Measurements from ENCODE around the gene AADACL4.
A peak's percentile ranks its signal among the peaks of the same experiment; 100 is the strongest.
"Not testable (repeated sequence)": the region's sequence is repeated elsewhere in the genome, so short reads cannot be mapped to it uniquely, and the experiment has no call there.

AADACL4 gene

GRCh38 chr1:12622506-12622905 is 21.4 kb upstream of the AADACL4 start:
- peak in 2 of 10 donors; percentile 64 to 66 for DNase-seq
- intact Hi-C loops (cut with DNase I), result loop anchor here (5.0 kb wide), 1 partner anchor 305 kb away; no protein-coding TSS in a partner anchor

GRCh38 chr1:12625276-12625675 is 18.6 kb upstream of the AADACL4 start:
- DNase-seq, result peak in 1 of 10 donors; percentile 7
- intact Hi-C loops (cut with DNase I), result no loop called here

DNA sequence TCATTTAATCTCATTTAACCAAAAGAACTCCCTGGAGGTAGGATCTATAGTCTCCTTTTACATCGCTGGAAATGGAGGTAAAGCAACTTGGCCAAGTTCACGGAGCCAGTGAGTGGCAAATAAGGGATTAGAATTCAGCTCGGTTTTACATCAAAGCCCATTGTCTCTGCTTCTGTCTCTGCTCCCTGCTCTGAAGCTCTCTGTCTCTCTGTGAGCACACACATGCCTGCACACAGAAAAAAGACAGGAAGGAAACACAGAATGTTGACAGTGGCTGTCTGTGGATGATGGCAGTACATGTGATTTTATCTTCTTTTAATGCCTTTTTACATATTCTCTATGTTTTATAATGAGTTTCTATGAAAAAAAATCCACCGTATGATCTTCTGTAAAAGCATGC is 17.0 kb upstream of the AADACL4 start:
- intact Hi-C loops (cut with DNase I), result no loop called here
- DNase-seq, result no peak

GRCh38 chr1:12627296-12627695 is 16.6 kb upstream of the AADACL4 start:
- intact Hi-C loops (cut with DNase I), result no loop called here
- DNase-seq, result peak in 1 of 10 donors; percentile 26

- DNase-seq, result peak in 1 of 10 donors; percentile 32
- intact Hi-C loops (cut with DNase I), result no loop called here
Observed at GRCh38 chr1:12629511-12629956, 14.4 kb upstream of the AADACL4 start.

- intact Hi-C loops (cut with DNase I), result no loop called here
- DNase-seq, result peak in 2 of 10 donors; percentile 34 to 73
Observed at GRCh38 chr1:12629985-12630760, 13.7 kb upstream of the AADACL4 start.

GRCh38 chr1:12630946-12631530 is 12.8 kb upstream of the AADACL4 start:
- DNase-seq, result peak in 1 of 10 donors; percentile 55
- intact Hi-C loops (cut with DNase I), result no loop called here

DNA sequence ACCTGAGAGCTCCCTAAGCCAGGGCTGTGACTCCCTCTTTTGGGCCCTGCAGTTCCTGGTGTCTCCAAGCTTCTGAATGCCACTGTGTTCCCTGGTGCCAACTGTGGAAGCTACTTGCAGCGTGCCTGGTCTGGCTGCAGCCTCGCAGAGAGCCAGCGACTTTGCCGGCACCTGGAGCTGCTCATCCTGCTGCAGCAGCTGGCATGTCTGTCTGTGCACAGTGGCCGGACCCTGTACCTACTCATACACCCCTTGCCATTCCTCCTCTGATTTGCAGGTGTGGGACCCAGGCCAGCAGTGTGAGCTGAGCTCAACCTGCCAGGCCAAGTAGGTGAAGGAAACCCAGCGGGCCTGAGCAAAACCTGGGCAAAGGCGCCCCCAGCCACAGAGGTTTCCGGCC is 12.3 kb upstream of the AADACL4 start:
- intact Hi-C loops (cut with DNase I), result no loop called here
- DNase-seq, result peak in 1 of 10 donors; percentile 81

- no peak for DNase-seq
- intact Hi-C loops (cut with DNase I), result no loop called here
Observed at GRCh38 chr1:12634156-12634555, 9.7 kb upstream of the AADACL4 start.

- peak in 1 of 10 donors; percentile 44 for DNase-seq
- intact Hi-C loops (cut with DNase I), result no loop called here
Observed at GRCh38 chr1:12634696-12635202, 9.1 kb upstream of the AADACL4 start.

DNA sequence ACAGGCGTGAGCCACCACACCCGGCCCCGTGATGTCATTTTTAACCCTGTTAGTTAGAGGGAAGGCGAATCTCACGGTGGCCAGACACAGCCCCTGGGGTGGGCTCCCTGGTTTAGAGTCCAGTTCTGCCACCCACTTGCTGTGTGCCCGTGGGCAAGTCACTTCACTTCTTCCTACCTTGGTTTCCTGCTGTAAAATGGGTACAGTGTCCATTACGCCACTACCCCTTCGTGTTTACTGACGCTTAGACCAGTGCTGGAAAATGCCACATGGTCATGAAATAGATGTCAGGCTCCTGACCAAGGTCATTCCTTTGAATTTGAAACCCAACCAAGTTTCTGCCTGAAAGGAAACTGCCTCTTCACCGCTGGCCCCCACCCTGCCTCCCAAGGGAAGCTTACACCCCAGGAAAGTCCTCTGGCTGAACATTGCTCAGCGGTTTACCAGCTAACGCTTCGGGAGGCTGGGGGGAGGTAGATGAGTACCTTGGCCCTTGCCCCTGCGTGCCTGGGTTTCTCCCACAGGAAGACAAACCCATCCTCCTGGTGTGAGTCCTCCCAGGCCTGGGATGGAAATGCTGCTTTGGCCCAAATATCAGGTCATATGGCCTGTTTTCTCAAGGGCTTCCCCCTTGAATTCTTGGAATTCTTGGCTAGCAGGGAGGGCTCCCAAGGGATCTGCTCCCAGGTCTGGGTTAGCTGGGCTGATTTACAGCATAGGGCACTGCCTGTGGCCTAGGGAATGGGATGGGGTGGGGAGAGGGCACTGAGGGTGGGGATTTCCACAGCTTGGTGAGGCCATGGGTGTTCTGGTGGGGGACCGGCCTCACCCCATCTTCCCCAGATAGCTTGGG is 7.6 kb upstream of the AADACL4 start:
- intact Hi-C loops (cut with DNase I), result no loop called here
- peak in 2 of 10 donors; percentile 63 to 74 for DNase-seq

- DNase-seq, result peak in 1 of 10 donors; percentile 20
- intact Hi-C loops (cut with DNase I), result no loop called here
Observed at GRCh38 chr1:12637693-12638092, 6.2 kb upstream of the AADACL4 start.

DNA sequence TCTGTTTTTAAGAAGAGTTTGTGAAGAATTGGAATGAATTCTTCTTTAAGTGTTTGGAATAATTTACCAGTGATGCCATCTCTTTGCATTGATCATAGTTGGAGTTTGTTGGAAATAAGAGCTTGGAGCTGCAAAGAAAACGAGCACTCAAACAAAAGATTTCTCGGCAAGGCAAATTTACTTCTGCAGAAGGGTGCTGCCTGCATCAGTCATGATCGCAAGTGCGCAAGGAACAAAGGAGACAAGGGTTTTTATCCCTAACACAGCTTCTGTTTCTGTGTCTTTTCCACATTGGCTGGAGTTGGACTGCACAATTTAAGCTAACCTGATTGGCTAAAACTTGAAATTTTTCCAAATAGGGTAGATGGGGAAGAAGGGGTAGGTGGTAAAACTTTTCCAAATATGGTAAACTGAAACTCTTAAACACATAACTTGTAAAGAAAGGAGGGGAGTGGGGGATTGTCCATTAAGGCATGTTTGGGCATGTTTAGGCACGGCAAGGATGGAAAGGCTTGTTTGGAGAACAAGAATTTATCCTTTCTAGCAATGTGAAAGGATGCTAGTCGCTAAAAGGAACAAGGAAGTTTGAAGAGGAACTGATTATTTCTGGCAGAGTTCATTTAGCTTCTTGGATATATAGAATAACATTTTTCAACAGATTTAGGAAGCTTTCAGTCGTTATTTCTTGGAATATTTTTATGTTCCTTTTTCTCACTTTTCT is 3.5 kb upstream of the AADACL4 start:
- DNase-seq, result no peak
- intact Hi-C loops (cut with DNase I), result no loop called here

DNA sequence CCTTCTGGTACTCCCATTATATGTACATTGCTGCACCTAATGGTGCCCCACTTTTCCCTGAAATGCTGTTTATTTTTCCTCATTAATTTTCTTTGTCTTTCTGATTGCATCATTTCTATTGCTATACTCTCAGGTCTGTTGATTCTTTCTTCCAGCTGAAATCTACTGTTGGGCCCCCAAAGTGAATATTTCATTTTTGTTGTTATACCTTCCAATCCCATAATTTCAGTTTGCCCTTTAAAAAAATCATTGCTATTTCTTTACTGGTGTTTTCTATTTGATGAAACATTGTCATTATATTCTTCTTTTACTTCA is 3.0 kb upstream of the AADACL4 start:
- intact Hi-C loops (cut with DNase I), result no loop called here
- no peak for DNase-seq

- intact Hi-C loops (cut with DNase I), result no loop called here
- no peak for DNase-seq
Observed at GRCh38 chr1:12643079-12643478, 806 bp upstream of the AADACL4 start.

- no peak for DNase-seq
- intact Hi-C loops (cut with DNase I), result no loop called here
Observed at GRCh38 chr1:12644237-12644636, 352 bp downstream of the AADACL4 start.

GRCh38 chr1:12644829-12645228 is 944 bp downstream of the AADACL4 start:
- DNase-seq, result no peak
- intact Hi-C loops (cut with DNase I), result no loop called here

DNA sequence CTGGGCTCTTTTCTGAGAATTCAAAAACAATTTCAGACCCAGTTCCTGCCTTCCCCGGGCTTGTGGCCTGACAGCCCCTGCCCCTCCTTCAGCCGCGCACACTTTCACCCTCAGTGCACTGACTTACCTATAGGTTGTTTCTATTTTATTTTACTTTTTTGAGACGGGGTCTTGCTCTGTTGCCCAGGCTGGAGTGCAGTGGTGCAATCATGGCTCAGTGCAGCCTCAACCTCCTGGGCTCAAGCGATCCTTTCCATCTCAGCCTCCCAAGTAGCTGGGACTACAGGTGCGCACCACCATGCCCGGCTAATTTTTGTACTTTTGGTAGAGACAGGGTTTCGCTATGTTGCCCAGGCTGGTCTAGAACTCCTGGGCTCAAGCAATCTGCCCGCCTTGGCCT is 1.5 kb downstream of the AADACL4 start:
- intact Hi-C loops (cut with DNase I); DNase-seq: not testable (repeated sequence)

DNA sequence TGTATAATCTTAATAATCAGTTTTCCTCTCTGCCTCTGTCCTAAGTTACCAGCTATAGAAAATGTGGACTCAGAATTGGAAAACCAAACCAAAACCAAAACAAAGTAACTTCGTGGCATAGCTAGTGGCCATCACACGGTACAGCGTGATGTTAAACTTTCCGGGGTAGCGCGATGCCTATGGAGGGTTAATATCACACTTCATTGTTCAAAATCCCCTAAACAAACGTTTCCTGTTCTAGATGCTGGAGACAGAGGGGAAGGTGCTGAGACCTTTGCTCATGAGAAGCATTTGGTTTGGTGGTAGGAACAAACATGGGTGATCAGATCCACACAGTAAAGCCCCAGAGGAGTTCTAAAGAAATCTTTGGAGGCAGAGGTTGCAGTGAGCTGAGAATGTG is 4.9 kb downstream of the AADACL4 start:
- no peak for DNase-seq
- intact Hi-C loops (cut with DNase I), result no loop called here

DNA sequence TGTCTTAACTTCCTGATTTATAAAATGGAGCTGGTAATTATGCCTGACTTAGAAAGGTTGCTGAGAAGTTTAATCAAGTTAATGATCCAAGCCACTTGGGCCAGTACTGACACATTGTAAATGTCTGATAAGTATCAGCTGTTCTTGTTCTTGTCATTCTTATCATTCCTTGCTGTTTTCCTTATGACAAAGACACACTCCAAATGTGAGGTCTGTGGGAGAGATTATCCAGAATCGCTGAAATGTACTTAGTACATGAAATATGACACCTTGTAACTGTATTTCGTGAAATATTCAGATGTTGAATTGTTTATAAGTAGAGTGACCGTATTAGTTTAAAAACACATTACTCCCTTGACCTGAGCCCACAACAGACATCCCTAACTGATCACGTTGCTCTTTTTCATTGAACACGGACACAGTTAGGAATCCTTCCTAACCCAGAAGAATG is 6.1 kb downstream of the AADACL4 start:
- DNase-seq, result no peak
- intact Hi-C loops (cut with DNase I), result loop anchor here (10.0 kb wide), 1 partner anchor 525 kb away; no protein-coding TSS in a partner anchor
